Activated CD8-positive, alpha-beta memory T cell treated with anti-CD3 and anti-CD28 coated beads for 1 hour (primary cell): ENCODE results near the gene KDM1A.

Source experiments
- DNase-seq, 2 donors: peaks; one replicate each; pipeline ENCODE4 v3.0.0-alpha.2; 2020; ENCODE audit warnings: low read depth in 1 of 2; ENCODE audit errors: extremely low read depth in 1 of 2

KDM1A gene

GRCh38 chr1:23103001-23103889 is 84.0 kb downstream of the KDM1A start:
- no peak for DNase-seq

GRCh38 chr1:23108918-23109533 is 89.8 kb downstream of the KDM1A start:
- DNase-seq, result no peak

- DNase-seq, result no peak
These were observed 91.1 kb downstream of the KDM1A start for GRCh38 chr1:23110391-23110790.

GRCh38 chr1:23111600-23112535 is 92.6 kb downstream of the KDM1A start:
- no peak for DNase-seq

- DNase-seq, result no peak
These were observed 95.3 kb downstream of the KDM1A start for GRCh38 chr1:23114424-23115079.

GRCh38 chr1:23116216-23116836 is 97.1 kb downstream of the KDM1A start:
- DNase-seq, result no peak

- DNase-seq, result no peak
These were observed 97.8 kb downstream of the KDM1A start for GRCh38 chr1:23116921-23117699.

GRCh38 chr1:23118407-23118806 is 99.1 kb downstream of the KDM1A start:
- no peak for DNase-seq

GRCh38 chr1:23118957-23119792 is 99.9 kb downstream of the KDM1A start:
- no peak for DNase-seq

GRCh38 chr1:23120383-23120782 is 101.1 kb downstream of the KDM1A start:
- DNase-seq, result no peak

GRCh38 chr1:23122023-23122748 is 102.9 kb downstream of the KDM1A start:
- no peak for DNase-seq

GRCh38 chr1:23122796-23123195 is 103.5 kb downstream of the KDM1A start:
- DNase-seq, result no peak

GRCh38 chr1:23123528-23123927 is 104.3 kb downstream of the KDM1A start:
- DNase-seq, result no peak

- no peak for DNase-seq
These were observed 105.2 kb downstream of the KDM1A start for GRCh38 chr1:23124259-23125026.

- no peak for DNase-seq
These were observed 106.2 kb downstream of the KDM1A start for GRCh38 chr1:23125489-23125888.

GRCh38 chr1:23126200-23126599 is 106.9 kb downstream of the KDM1A start:
- no peak for DNase-seq

GRCh38 chr1:23126801-23127200 is 107.5 kb downstream of the KDM1A start:
- DNase-seq, result no peak
